ENCODE results near the gene PRRT4. TPM values are rescaled to one million over a fixed set of nuclear protein-coding genes. Genes with fewer than 3 reads are reported as not detected.

The PRRT4 gene
- total RNA-seq, 1 experiment from 2014 or later = not detected

DNA sequence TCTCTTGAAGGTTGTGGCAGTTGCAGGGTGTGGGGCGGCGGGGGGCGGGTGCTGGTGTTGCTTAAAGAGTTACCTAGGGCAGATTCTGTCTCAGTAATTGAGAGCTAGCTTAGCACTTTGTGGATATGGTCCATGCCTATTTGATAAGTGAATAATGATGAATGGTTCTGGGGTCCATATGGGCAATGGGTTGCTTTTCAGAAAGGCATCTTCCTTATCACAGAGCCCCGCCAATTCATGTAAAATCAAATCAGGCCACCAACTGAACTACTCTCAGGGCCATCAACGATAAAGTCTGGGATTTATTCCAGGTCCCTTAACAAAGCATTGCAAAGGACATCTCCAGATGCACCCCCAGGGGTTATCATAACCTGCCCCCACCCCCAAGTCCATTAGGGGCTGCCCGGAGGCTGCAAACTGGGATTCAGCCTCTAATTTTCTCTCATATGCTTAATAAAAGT lies 1.8 kb upstream of the PRRT4 start:
- CTCF ChIA-PET = no interaction called here

DNA sequence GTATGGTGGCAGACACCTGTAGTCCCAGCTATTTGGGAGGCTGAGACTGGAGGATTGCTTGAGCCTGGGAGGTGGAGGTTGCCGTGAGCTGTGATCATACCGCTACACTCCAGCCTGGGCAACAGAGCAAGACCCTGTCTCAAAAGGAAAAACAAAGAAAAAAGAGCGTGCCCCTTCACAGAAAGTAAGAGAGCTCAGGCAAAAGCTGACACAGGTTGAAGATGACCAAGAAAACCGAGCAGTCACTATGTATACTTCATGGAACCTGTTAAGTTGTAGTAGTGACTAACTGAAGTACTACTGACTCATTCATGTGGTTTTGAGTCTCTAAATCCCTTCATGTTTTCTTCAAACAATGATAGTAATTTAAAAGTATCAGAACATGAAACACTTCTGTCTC lies 1.2 kb upstream of the PRRT4 start:
- Mint-ChIP-seq H3K27ac (ENCODE audit: unreplicated experiment) (no peak overlapping the region), H3K4me1 (ENCODE audit: low read depth, unreplicated experiment) (peaks cover 7% of the 10 kb centered on the region), H3K9me3 (ENCODE audit: low read depth, unreplicated experiment) (no peaks in the 10 kb centered on the region), H3K36me3 (ENCODE audit: insufficient read depth, unreplicated experiment) (peaks cover 11% of the 10 kb centered on the region), H3K27me3 (ENCODE audit: unreplicated experiment) (peaks cover 99% of the 10 kb centered on the region), H3K4me3 (ENCODE audit: low read depth, unreplicated experiment) (no peak overlapping the region)
- no peak for DNase-seq
- no peak for TF ChIP-seq CTCF (IDR thresholded peaks at IDR 0.05; ENCODE audit: unreplicated experiment)
- BruUV-seq (replicated peaks) = no TSS peak
- intact Hi-C loops (cut with micrococcal nuclease; ENCODE audit: unreplicated experiment) = no loop called here
- CTCF ChIA-PET = no interaction called here

More for the DNA sequence above, 1.8 kb upstream of the PRRT4 start:
- Mint-ChIP-seq H3K36me3 (ENCODE audit: insufficient read depth, unreplicated experiment) (peaks cover 11% of the 10 kb centered on the region), H3K27ac (ENCODE audit: unreplicated experiment) (no peak overlapping the region), H3K4me3 (ENCODE audit: low read depth, unreplicated experiment) (no peak overlapping the region), H3K9me3 (ENCODE audit: low read depth, unreplicated experiment) (no peaks in the 10 kb centered on the region), H3K27me3 (ENCODE audit: unreplicated experiment) (peaks cover 94% of the 10 kb centered on the region), H3K4me1 (ENCODE audit: low read depth, unreplicated experiment) (peaks cover 7% of the 10 kb centered on the region)
- BruUV-seq (replicated peaks) = no TSS peak
- intact Hi-C loops (cut with micrococcal nuclease; ENCODE audit: unreplicated experiment) = no loop called here
- DNase-seq = no peak
- no peak for TF ChIP-seq CTCF (IDR thresholded peaks at IDR 0.05; ENCODE audit: unreplicated experiment)

- peaks cover 96% of the 10 kb centered on the region for H3K27me3 Mint-ChIP-seq (ENCODE audit: unreplicated experiment)
- H3K9me3 Mint-ChIP-seq (ENCODE audit: low read depth, unreplicated experiment) = no peaks in the 10 kb centered on the region
- intact Hi-C loops (cut with micrococcal nuclease; ENCODE audit: unreplicated experiment) = no loop called here
- BruUV-seq (replicated peaks) = no TSS peak
- CTCF ChIA-PET = interaction anchor here (0.7 kb wide), 1 partner anchor 29 kb away, joined by 3 read pairs; no protein-coding TSS in a partner anchor
- H3K4me3 Mint-ChIP-seq (ENCODE audit: low read depth, unreplicated experiment) = no peak overlapping the region
- no peak overlapping the region for H3K27ac Mint-ChIP-seq (ENCODE audit: unreplicated experiment)
- peaks cover 8% of the 10 kb centered on the region for H3K36me3 Mint-ChIP-seq (ENCODE audit: insufficient read depth, unreplicated experiment)
- no peak for DNase-seq
- peaks cover 15% of the 10 kb centered on the region for H3K4me1 Mint-ChIP-seq (ENCODE audit: low read depth, unreplicated experiment)
- TF ChIP-seq CTCF (IDR thresholded peaks at IDR 0.05; ENCODE audit: unreplicated experiment) = no peak
These were observed 1.2 kb downstream of the PRRT4 start for GRCh38 chr7:128360359-128360678.

DNA sequence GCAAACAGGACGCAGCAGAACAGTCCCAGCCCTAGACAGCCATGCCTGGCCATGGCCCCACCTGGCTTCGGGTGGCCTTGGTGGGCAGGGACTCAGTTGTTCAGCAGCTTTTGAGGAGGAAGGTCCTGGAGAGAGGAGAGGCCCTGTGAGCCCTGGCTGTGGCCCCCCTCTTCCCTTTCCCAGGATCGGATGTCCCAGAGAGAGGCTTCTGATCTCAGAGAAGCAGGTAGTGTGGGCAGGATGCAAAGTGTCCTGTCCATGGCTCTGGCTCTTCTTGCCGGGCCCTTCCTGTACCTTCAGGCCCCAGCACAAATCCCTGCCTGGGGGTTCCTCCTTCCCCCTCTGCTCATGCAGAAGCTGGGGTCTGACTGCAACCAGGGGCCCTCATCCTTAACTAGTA lies 1.6 kb downstream of the PRRT4 start:
- no peak overlapping the region for H3K4me3 Mint-ChIP-seq (ENCODE audit: low read depth, unreplicated experiment)
- peaks cover 96% of the 10 kb centered on the region for H3K27me3 Mint-ChIP-seq (ENCODE audit: unreplicated experiment)
- H3K9me3 Mint-ChIP-seq (ENCODE audit: low read depth, unreplicated experiment) = no peaks in the 10 kb centered on the region
- no TSS peak for BruUV-seq (replicated peaks)
- CTCF ChIA-PET = no interaction called here
- intact Hi-C loops (cut with micrococcal nuclease; ENCODE audit: unreplicated experiment) = no loop called here
- H3K36me3 Mint-ChIP-seq (ENCODE audit: insufficient read depth, unreplicated experiment) = peaks cover 6% of the 10 kb centered on the region
- no peak for TF ChIP-seq CTCF (IDR thresholded peaks at IDR 0.05; ENCODE audit: unreplicated experiment)
- H3K4me1 Mint-ChIP-seq (ENCODE audit: low read depth, unreplicated experiment) = peaks cover 15% of the 10 kb centered on the region
- H3K27ac Mint-ChIP-seq (ENCODE audit: unreplicated experiment) = no peak overlapping the region
- no peak for DNase-seq

Measured in Calu3 (cell line).